ENCODE measurements around the gene VAMP4. TPM values are rescaled to one million over a fixed set of nuclear protein-coding genes. Genes with fewer than 3 reads are reported as not detected.

The VAMP4 gene
- total and polyA plus RNA-seq, 11 donors: 3.8 to 11.3 (median 7.1) TPM

DNA sequence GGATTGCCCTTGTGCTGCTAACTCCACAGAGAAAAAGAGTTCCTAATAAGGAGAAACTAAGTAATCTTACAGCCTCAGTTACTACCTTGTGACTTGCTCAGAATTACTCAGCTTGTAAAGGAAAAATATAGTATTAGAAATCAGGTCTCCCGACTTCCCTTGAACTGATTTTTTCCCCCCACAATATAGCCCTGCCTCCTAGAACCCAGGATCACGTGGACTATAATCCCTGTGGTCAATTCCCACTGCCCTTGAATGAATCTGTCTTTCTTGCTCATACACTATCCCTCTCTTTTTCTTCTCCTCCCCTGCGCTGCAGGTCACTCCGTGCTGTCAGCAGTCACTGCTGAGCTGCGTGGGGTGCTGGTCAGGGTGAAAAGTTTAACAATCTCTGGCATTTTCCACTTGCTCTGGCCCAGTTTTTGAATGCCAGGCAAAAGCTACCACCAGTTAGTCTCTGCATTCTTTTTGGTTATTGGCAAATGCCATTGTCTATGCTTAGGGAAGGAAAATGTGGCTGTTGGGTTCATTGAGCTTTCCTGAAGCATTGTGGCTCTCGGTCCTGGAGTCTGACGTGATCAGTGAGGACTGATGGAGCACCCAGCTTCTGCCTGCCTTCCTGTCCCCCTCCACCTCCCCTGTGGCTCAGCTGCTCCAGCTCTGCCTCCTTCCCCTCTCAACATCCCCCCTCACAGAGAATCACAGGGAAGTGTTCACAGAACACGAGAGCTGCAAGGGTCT lies 87.5 kb downstream of the VAMP4 start:
- intact Hi-C loops (cut with DNase I): loop anchor here in 2 of 10 donors (2.0 to 5.0 kb wide), 3 partner anchors 88 to 128 kb away; partner anchors contain the start of genes METTL13 (in 2 of the 2) and VAMP4 (in 1 of the 2)
- no peaks in the 10 kb centered on the region for H3K27me3 ChIP-seq
- no peaks in the 10 kb centered on the region for H3K36me3 ChIP-seq
- H3K4me3 ChIP-seq: peak overlapping the region in 8 of 12 donors; percentile 8 to 31 (median 21)
- no peak for TF ChIP-seq POLR2A (IDR thresholded peaks at IDR 0.05)
- TF ChIP-seq, protein P1, sequence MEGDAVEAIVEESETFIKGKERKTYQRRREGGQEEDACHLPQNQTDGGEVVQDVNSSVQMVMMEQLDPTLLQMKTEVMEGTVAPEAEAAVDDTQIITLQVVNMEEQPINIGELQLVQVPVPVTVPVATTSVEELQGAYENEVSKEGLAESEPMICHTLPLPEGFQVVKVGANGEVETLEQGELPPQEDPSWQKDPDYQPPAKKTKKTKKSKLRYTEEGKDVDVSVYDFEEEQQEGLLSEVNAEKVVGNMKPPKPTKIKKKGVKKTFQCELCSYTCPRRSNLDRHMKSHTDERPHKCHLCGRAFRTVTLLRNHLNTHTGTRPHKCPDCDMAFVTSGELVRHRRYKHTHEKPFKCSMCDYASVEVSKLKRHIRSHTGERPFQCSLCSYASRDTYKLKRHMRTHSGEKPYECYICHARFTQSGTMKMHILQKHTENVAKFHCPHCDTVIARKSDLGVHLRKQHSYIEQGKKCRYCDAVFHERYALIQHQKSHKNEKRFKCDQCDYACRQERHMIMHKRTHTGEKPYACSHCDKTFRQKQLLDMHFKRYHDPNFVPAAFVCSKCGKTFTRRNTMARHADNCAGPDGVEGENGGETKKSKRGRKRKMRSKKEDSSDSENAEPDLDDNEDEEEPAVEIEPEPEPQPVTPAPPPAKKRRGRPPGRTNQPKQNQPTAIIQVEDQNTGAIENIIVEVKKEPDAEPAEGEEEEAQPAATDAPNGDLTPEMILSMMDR (IDR thresholded peaks at IDR 0.05): no peak
- peak in 3 of 5 donors; percentile 28 to 44 (median 30) for DNase-seq
- 14 to 20% (median 19%) methylated on average over 8 of the region's 8 CpGs for WGBS, 4 donors
- H3K9me3 ChIP-seq: no peaks in the 10 kb centered on the region
- peaks cover 2 to 59% (median 31%) of the 10 kb centered on the region in 12 donors for H3K4me1 ChIP-seq
- peak overlapping the region; percentile 45 to 95 (median 79) for H3K27ac ChIP-seq
- ATAC-seq: peak; percentile 23 to 60 (median 54)

DNA sequence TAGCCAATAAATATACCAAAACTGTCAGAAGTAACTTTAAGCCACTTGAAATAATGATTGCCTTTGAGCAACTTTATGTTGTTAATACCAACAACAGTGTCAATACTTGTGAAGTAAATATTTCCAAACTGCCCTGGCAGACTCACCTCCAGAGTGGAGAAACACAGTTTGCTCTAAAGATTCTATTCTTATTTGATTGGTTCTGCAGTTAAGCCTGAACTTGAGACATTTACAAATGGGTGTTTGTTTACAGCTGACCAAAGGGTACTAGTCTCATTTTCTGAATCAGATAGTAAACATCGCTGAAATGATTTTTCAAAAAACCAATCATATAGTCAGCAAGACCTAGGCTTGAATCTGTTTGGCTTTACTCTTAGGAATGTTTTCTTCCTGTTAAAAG lies 88.1 kb downstream of the VAMP4 start:
- 22 to 50% (median 33%) methylated on average over 1 of the region's 1 CpG for WGBS, 4 donors
- ATAC-seq: no peak
- H3K27me3 ChIP-seq: no peaks in the 10 kb centered on the region
- intact Hi-C loops (cut with DNase I): loop anchor here in 2 of 10 donors (2.0 to 5.0 kb wide), 3 partner anchors 89 to 129 kb away; partner anchors contain the start of genes METTL13 (in 2 of the 2) and VAMP4 (in 1 of the 2)
- peak overlapping the region in 1 of 12 donors; percentile 13 for H3K4me3 ChIP-seq
- TF ChIP-seq, protein P1 (IDR thresholded peaks at IDR 0.05): no peak
- no peak for TF ChIP-seq POLR2A (IDR thresholded peaks at IDR 0.05)
- H3K4me1 ChIP-seq: peaks cover 2 to 59% (median 31%) of the 10 kb centered on the region in 12 donors
- DNase-seq: no peak
- H3K27ac ChIP-seq: peak overlapping the region in 11 of 12 donors; percentile 62 to 95 (median 81)
- no peaks in the 10 kb centered on the region for H3K36me3 ChIP-seq
- no peaks in the 10 kb centered on the region for H3K9me3 ChIP-seq

DNA sequence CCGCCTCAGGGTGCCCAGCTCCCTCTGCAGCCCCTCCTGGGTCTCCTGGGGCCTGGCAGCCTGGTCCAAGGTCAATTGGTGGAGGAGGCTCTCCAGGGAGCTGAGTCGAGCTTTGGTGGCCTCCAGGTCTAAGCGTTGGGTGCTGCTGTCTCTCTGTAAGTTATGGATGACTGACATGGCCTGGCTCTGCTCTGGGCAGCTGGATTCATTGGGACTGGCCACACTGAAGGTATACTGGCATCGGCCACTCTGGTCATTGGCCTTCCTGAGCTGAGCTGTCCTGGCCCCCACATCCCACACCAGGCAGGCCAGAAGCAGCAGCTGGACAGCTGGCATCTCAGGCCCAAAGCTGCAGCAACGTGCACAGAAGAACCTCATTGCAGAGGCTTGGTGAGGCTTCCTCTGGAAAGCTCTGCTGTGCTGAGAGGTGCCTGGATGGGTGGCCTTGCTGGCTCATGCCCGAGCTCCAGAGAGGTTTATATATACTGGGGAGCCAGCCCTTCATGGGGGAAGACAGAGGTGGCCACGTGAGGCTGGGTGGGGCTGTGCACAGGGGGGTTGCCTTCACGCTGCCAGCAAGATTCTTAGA lies 89.5 kb downstream of the VAMP4 start, which contains the start of gene MYOC:
MYOC (minus strand) TSS at position 455 of the 589 bp plus-strand sequence; CDS start at position 378, 77 bp downstream.
- peak within 1 kb of the TSS in 6 of 12 donors; percentile 33 to 95 (median 87) for H3K27ac ChIP-seq
- peaks cover 2 to 59% (median 29%) of the 10 kb centered on the region in 12 donors for H3K4me1 ChIP-seq
- H3K4me3 ChIP-seq: peak within 1 kb of the TSS in 1 of 12 donors; percentile 14
- intact Hi-C loops (cut with DNase I): loop anchor here in 1 of 10 donors (5.0 kb wide), 1 partner anchor 130 kb away; the partner anchor contains the start of gene METTL13
- H3K36me3 ChIP-seq: no peaks in the 10 kb centered on the region
- H3K27me3 ChIP-seq: no peaks in the 10 kb centered on the region
- H3K9me3 ChIP-seq: no peaks in the 10 kb centered on the region
- ATAC-seq (no peak), DNase-seq (peak in 1 of 5 donors; percentile 40)
- TF ChIP-seq POLR2A (IDR thresholded peaks at IDR 0.05): no peak
- TF ChIP-seq, protein P1 (IDR thresholded peaks at IDR 0.05): no peak
- WGBS, 4 donors: 68 to 82% (median 72%) methylated on average over 4 to 8 of the region's 8 CpGs

Other genes with a start within 250 kb of the VAMP4 start
- not detected for gene MYOCOS, start 119.8 kb downstream of the VAMP4 start, total RNA-seq
- not detected for gene MYOCOS, start 119.8 kb downstream of the VAMP4 start, polyA plus RNA-seq
- gene MYOC, start 89.4 kb downstream of the VAMP4 start, total RNA-seq: 10 to 100 TPM in 1 of 9 donors, 1 to 10 TPM in 6, under 1 TPM in 2; 0.49 to 12.4 (median 2.6) TPM
- gene MYOC, start 89.4 kb downstream of the VAMP4 start, polyA plus RNA-seq: 1 to 10 TPM in 1 of 2 donors, under 1 TPM in 1; 0.69 to 2.3 TPM
- 10 to 100 TPM; 13.1 to 24.1 (median 14.8) TPM for gene METTL13, start 39.6 kb upstream of the VAMP4 start, total RNA-seq
- gene METTL13, start 39.6 kb upstream of the VAMP4 start, polyA plus RNA-seq: 10 to 100 TPM in 1 of 2 donors, 1 to 10 TPM in 1; 5.0 to 29.2 TPM
- 1 to 10 TPM; 1.1 to 3.9 (median 2.2) TPM for gene DNM3, start 99.4 kb upstream of the VAMP4 start, total RNA-seq
- 1 to 10 TPM in 1 of 2 donors, under 1 TPM in 1; 0.44 to 1.3 TPM for gene DNM3, start 99.4 kb upstream of the VAMP4 start, polyA plus RNA-seq

Measured in heart left ventricle (tissue), 16 donors.